HG03045 (cell line): Measurements from ENCODE around the gene KCNQ1.

Experiments
- ATAC-seq: cut with Tn5 transposase; IDR thresholded peaks from one replicate; pipeline ENCODE4 v1.9.1; 2021; ENCODE audit warnings: mild to moderate bottlenecking, moderate library complexity; ENCODE audit not compliant: unreplicated experiment

Gene KCNQ1

GRCh38 chr11:2459016-2459725, 14.4 kb downstream of the KCNQ1 start:
- no peak for ATAC-seq

- ATAC-seq, result no peak
Measured at GRCh38 chr11:2459796-2460531, 15.2 kb downstream of the KCNQ1 start.

- no peak for ATAC-seq
Measured at GRCh38 chr11:2460540-2461252, 15.9 kb downstream of the KCNQ1 start.

- ATAC-seq, result no peak
Measured at GRCh38 chr11:2461253-2461955, 16.6 kb downstream of the KCNQ1 start.

- ATAC-seq, result no peak
Measured at GRCh38 chr11:2461956-2462542, 17.2 kb downstream of the KCNQ1 start.

DNA sequence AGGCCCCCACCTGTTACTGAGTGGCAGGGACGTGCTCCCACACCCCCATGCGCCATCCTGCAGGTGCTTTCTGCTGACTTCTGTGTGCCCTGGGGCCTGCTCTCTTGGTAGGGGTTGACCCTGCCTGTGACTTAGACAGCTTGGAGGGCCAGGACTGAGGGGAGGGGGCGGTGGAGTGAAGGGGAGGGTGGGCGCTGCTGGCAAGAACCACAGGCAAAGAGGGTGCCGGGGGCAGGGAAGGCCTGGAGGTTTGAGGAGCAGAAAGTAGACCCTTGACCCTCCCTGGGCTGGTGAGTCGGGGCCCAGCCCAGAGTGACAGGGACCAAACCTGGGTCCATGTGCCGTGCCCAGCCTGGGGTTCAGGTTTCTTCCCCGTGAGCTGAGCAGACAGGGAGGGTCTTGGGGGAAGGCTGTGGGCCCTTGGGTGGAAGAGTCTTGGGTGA, 17.8 kb downstream of the KCNQ1 start:
- ATAC-seq, result no peak

- ATAC-seq, result no peak
Measured at GRCh38 chr11:2462986-2463765, 18.4 kb downstream of the KCNQ1 start.

- ATAC-seq, result no peak
Measured at GRCh38 chr11:2463766-2464277, 19.0 kb downstream of the KCNQ1 start.

- no peak for ATAC-seq
Measured at GRCh38 chr11:2464451-2465165, 19.8 kb downstream of the KCNQ1 start.

DNA sequence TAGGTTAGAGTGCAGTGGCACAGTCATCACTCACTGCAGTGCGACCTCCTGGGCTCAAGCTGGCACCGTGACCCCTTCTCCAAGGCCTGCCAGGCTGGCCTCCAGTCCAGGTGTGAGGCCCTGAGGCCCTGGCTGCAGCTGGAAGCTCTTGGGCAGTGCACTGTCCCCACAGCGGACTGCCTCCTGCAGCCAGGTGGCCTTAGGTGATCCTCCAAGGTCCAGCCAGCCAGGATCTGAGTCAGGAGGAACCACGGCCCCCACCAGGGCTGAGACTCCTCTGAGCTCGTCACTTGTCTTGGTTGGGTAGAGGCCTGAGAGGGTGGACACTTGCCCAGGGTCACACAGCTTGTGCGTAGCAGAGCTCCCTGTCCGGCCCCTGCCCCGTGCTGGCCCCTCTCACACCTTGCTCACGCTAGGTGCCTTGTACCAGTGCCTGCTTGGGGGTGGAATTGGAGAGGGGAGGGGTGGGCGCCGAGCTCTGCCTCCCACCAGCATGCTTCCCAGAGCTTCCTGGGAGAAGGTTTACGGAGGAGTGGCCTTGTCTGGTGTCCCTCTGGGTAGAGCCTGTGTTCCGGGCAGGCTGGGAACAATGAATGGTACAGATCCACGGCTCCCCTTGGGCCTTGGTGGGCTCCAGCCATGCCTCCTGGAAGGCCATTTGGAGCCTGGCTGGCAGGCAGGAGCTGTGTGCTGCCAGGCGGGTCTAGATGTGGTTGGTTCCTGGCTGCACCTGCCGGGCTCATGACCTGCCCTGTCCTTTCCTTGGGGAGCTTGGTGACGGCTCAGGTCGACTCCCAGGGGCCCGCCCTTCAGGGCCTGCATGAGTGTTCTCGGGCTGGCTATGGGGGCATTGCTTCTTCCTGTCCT, 20.6 kb downstream of the KCNQ1 start:
- ATAC-seq, result no peak

GRCh38 chr11:2466069-2466801, 21.4 kb downstream of the KCNQ1 start:
- ATAC-seq, result no peak

- ATAC-seq, result no peak
Measured at GRCh38 chr11:2466869-2467694, 22.3 kb downstream of the KCNQ1 start.

DNA sequence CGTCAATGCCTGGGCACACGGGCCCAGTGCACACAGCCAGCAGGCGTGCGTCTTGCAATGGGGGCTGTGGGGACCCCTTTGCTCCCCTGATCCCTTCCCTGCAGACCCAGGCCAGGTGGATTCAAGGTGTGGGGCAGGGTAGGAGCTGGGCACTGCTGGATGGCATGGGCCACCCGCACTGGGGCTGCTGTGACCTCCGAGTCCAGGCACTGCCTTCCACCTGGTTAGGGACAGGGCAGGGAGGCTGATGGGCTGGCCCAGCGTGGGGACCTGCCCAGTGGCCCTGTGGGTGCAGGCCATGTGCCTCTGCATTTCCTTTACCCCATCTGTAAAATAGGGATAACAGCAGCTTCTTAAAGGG, 22.9 kb downstream of the KCNQ1 start:
- no peak for ATAC-seq

DNA sequence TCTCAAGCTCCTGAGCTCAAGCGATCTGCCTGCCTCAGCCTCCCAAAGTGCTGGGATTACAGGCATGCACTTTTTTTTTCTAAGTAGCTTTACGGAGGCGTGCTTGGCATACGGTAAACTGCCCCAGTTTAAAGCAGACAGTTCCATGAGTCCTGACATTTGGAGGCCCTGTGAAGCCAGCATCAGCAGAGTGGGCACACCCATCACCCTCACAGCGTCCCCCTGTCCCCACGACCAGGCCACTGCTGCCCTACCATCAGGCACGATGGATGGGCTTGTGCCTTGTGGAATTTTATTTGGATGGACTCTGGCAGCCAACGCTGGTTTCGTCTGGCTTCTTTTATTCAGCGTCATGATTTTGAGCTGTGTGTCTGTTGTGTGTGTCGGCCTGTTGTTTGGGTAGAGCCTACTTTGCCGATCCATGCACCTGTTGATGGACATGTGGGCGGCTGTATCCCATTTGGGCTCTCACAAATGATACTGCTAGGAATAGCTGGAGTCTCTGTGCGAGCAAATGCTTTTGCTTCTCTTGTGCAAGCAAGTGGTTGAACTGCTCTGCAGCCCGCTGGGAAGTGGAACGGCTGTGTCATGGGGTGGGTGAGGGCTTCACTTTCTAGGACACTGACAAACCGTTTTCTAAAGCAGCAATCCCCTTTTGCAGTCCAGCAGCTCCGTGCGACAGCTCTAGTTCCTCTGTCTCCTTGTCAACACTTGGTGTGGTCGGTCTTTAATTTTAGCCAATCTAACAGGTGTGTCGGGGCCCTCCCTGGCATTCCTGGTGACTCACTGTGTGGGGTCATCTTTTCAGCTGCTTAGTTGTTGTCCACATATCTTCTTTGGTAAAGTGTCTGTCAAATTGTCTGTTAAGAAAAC, 23.8 kb downstream of the KCNQ1 start:
- ATAC-seq, result no peak

DNA sequence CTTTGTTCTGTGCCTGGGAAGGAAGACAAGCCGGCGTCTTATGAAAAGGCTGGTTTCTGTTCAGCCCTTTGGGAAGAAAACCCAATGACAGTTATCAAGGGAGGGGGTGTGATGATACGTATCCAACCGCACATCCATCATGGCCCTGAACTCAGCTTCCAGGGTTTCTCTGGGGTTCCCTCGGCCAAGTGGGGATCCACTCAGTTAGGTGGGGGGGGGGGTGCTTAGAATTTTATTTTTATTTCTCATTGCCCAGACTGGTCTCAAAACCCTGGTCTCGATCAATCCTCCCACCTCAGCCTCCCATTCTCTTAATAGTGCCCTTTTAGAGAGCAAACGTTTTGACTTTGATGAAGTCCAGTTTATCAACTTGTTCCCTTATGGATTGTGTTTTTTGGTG, 25.7 kb downstream of the KCNQ1 start:
- no peak for ATAC-seq
